GM18868 (cell line): ENCODE measurements around the gene FOXJ2.
"Not testable (repeated sequence)": the region's sequence is repeated elsewhere in the genome, so short reads cannot be mapped to it uniquely, and the experiment has no call there.

Source experiments
- ATAC-seq: cut with Tn5 transposase; IDR thresholded peaks from one replicate; pipeline ENCODE4 v1.9.1; 2021; ENCODE audit warnings: mild to moderate bottlenecking, moderate library complexity; ENCODE audit not compliant: unreplicated experiment

FOXJ2 gene

GRCh38 chr12:8028267-8028666 lies 4.2 kb upstream of the FOXJ2 start:
- no peak for ATAC-seq

GRCh38 chr12:8030189-8030588 lies 2.3 kb upstream of the FOXJ2 start:
- ATAC-seq, result no peak

DNA sequence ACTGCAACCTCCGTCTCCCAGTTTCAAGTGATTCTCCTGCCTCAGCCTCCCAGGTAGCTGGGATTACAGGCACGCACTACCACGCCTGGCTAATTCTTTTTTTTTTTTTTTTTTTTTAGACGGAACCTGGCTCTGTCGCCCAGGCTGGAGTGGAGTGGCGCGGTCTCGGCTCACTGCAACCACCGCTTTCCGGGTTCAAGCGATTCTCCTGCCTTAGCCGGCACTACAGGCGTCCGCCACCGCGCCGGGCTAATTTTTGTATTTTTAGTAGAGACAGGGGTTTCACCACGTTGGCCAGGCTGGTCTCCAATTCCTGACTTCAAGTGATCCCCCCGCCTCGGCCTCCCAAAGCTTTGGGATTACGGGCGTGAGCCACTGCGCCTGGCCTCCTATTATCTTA lies 1.5 kb upstream of the FOXJ2 start:
- ATAC-seq, result not testable (repeated sequence)

DNA sequence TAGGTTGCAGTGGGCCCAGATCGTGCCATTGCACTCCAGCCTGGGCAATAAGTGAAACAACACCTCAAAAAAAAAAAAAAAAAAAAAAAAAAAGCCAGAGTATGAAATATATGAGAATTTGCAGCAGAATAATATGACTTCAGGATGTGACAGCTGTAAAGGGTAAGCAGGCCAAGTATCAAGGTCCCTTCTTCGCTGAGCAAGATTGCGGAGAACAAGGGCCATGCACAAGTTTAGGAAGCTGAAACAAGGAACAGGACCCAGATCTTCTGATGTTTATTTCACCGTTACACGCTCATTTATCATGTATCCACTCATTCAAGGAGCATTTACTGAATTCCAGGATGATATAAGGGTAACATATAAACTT lies 659 bp upstream of the FOXJ2 start:
- no peak for ATAC-seq

- peak; percentile 36 for ATAC-seq
These were observed 883 bp downstream of the FOXJ2 start for GRCh38 chr12:8033153-8034044.

- no peak for ATAC-seq
These were observed 2.3 kb downstream of the FOXJ2 start for GRCh38 chr12:8034802-8035201.

GRCh38 chr12:8035440-8036010 lies 3.0 kb downstream of the FOXJ2 start:
- ATAC-seq, result no peak

GRCh38 chr12:8036346-8036745 lies 3.8 kb downstream of the FOXJ2 start:
- ATAC-seq, result no peak

DNA sequence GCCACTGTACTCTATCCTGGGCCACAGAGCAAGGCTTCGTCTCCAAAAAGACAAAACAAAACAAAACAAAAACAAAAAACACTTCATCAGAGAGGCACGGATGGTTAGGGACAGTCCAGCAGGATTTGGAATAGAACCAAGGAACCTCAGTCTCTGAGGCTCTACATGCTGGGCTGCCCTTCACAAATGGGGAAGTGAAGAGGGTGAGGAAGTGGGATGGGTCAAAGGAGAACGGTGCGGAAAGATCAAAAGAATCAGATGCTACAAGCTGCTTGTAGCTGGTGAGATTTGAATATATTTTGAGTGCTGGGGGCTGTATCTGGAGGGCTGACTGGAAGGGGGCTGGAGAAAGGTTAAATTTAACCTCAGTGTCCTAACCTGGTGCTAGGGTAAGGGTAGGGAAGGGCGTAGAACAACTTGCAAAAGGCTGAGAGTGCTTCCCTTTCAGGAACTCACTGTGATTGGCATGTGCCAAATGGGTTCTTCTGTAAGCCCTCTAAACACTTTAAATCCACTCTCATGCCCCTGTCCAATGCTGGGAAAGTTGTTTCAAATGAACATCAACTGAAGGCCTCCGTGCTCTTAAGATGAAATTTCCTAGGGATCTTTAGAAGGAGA lies 4.6 kb downstream of the FOXJ2 start:
- no peak for ATAC-seq

DNA sequence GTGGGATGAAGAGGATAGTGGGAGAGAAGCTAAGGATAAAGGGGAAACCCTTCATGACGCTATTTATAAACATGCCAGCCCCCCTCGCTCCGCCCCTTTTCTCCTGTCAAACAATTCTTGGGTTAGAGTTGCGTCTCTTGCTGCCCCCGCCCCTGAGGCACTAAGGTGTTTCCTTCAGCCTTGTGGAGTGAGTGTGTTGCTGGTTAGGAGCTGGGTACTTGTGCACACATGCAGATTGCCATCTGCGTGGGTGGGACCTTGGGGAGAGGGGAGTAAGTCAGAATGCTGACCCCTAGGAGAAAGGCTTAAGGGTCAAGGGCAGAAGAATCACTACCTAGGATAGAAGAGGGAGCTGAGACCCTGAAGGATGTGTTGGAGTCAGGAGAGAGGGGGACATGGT lies 5.4 kb downstream of the FOXJ2 start:
- no peak for ATAC-seq

DNA sequence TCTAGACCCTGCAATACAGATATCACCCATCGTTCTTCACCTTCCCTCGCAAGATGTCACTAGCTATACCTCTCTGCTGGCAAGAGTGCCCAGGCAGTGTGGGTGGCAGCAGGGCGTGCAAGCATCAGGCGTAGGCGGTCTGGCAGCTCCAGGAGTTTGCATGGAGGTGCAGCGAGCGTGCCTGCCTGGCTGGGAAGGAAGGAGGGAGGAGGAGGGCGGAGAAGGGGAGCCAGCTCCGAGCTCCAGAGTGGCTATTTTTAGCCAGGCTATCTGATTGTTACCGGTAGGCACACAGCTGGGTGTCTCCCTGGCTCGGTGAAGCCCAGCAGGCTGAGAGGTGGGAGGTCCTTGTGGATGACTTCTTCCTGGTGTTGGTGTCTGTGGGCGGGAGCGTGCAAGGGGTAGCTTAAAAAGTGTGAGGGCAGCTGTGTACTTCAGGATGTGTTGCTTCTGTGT lies 6.2 kb downstream of the FOXJ2 start:
- no peak for ATAC-seq

DNA sequence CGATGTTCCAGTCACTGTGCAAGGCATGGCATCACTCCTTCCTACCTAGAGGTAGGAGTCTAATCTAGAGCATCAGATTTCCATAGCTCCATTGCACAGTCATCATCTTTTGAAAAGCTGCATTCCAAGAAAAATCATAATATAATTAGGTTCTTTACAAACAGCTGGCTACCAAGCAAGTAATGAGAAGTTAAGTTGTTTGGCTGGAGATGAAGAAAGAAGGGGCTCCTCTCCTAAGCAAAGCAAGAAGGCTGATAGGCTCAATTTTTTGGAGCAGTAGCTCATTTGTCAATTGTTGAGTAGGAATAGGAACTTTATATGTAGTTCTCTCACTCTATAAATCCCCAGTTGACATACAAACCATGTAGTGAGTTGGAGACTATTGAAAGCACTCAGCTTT lies 8.3 kb downstream of the FOXJ2 start:
- ATAC-seq, result no peak

DNA sequence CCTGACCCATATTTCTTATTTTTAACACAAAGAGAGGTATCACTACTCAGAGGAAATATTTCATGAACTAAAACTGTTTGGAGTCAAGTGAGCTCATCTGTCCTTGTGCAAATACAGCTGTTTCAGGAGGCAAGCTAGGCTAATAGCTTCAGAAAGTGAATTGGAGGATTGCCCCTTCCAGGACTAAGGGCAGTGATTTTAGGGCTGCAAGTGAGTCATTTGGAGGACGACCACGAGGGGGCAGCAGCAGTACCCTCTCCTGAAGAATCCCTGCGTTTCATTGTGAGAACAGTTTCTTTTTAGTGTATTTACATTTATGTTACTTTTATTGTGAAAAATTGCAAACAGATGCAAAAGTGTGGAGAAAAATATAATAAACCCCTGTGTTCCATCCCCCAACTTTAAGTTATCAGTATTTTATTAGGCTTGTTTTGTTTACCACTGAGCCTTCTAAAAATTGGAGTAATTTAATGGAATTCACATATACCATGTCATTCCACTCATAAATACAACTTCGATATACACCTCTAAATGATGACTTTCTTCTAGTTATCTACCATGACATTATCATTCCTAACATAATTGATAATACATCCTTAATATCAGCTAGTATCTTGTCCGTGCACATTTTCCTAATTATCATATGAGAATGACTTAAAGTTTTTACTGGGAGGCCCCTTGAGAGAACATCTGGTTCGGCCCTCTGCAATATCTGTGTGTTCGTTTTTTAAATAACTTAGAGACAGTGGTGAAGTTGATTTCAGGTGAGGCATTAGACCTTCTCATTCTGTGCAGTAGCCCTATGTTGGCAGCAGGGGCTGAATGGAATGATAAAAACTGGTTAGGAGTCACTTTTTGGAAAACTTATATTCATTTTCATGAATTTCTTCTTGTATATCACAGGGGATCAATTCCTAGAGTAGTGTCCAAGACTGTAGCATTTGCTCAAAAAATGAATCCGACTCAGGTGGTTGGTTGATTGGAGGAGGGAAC lies 13.7 kb downstream of the FOXJ2 start:
- no peak for ATAC-seq

- no peak for ATAC-seq
These were observed 15.3 kb downstream of the FOXJ2 start for GRCh38 chr12:8047842-8048241.

DNA sequence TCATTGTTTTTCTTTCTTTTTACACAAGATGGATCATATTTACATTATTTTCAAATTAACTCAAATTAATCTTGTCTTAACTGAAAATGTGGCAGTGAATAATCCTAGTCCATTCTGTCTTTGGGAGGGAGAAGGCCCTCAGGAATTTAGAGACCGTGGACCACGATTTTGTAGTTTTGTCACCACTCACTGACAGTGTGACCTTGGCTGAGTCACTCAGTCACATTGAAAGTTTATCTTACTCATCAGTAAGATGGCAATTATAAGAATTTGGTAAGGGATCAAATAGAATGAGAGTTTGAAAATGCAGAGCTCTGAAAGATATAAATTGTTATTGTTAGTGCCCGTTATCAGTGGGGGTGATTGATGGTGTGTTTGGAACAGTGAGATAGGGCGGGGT lies 16.4 kb downstream of the FOXJ2 start:
- no peak for ATAC-seq

DNA sequence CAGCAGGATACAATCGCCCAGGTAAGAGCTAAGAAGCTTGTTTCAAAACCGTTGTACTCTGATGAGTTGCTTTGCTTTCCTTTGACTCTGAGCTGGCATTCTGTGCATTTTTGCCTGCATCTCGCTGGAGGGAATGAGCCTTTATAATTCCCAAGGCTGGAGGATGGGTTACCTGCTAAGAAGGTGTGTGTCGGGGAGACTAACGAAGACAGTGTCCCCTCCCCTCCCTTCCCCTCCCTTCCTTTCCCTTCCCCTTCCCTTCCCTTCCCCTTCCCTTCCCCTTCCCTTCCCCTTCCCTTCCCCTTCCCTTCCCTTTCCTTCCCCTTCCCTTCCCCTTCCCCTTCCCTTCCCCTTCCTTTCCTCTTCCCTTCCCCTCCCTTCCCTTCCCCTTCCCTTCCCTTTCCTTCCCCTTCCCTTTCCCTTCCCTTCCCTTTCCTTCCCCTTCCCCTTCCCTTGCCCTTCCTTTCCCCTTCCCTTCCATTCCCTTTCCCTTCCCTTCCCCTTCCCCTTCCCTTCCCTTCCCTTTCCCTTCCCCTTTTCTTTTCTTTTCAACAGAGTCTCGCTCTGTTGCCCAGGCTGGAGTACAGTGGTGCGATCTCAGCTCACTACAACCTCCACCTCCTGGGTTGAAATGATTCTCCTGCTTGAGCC lies 18.2 kb downstream of the FOXJ2 start:
- ATAC-seq, result no peak

- ATAC-seq, result no peak
These were observed 20.2 kb downstream of the FOXJ2 start for GRCh38 chr12:8052679-8053078.

DNA sequence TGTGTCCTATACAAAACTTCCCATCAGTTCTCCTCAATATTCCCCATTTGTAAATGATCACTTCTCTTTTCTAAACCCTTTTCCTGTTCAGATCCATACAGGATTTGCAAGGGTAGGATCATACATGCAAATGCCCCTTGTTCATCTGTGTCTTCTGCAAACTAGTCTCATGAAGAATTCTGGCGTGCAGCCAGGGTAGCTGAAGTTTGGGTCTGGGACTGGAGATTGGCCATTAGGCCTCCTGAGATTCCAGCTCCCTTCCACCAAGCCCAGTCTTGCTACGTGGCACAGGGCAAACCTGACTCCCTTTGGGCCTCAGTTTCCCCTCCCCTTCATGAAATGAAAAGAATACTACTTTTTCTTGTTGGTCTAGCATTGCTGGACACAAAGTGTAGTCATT lies 22.3 kb downstream of the FOXJ2 start:
- ATAC-seq, result no peak

DNA sequence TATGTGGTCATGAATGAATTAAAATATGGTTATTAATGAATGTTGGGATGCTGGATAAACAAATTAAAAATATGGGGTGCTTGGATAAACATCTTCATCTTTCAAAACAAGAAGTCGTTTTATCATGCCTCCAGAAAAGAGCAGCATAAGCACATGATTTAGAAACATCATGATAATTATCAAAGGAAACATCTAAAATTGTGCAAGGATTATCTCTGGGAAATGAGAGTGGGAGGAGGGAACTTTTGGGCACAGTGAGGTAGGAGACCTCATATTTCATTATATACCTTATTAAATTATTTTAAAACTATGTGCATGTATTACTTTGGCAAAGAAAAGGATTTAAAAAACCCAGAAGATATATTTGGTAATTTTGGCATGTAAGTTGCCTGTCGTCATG lies 24.8 kb downstream of the FOXJ2 start:
- ATAC-seq, result no peak

DNA sequence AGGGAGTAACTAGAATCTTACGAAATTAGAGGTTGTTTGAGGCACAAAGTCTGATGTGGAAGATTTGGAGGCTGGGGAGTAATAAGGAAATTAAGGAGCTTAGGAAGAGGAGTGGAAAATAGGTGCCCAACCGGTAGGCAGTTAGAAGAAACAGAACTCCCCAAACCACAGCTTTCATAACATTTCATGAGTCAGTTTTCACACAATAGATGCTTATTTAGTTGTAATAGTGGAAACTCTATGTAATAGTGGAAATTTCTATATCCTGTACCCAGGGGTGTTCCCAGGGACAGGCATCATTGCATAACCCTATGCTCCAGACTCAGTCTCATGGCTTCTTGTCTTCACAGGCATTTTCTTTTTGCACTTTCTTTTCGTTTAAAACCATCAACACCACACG lies 25.3 kb downstream of the FOXJ2 start:
- ATAC-seq, result no peak
